ENCODE data around the gene KCNN4. TPM values are rescaled to one million over a fixed set of nuclear protein-coding genes. Genes with fewer than 3 reads are reported as not detected.

Gene KCNN4
- total and polyA plus RNA-seq, 2 of the 13 experiments (the other 11 are each of a cell fraction or from before 2014, with no cell fraction given): 0.13 to 0.25 TPM

- TF ChIP-seq ZNF124 (CRISPR knock-in tag; IDR thresholded peaks at IDR 0.05) (no peak), CEBPG (CRISPR knock-in tag; IDR thresholded peaks at IDR 0.05) (no peak), ZNF33B (CRISPR knock-in tag; IDR thresholded peaks at IDR 0.05) (no peak), ZNF800 (CRISPR knock-in tag; IDR thresholded peaks at IDR 0.05) (no peak), HOXA3 (CRISPR knock-in tag; IDR thresholded peaks at IDR 0.05) (no peak)
Measured at GRCh38 chr19:43720936-43721335, 59.8 kb downstream of the KCNN4 start (continued).

- H3K27ac ChIP-seq (ENCODE audit: extremely low read length, insufficient read depth, low read length): no peak overlapping the region
- no peaks in the 10 kb centered on the region for H3K36me3 ChIP-seq (replicated peaks in 1 of 2; ENCODE audit: control insufficient read depth in 1 of 2, insufficient read depth in 2 of 2, low read length in 2 of 2)
- no peak for DNase-seq (ENCODE audit: low spot score)
- H3K79me2 ChIP-seq (ENCODE audit: insufficient read depth, low read length): no peaks in the 10 kb centered on the region
- intact Hi-C loops (cut with micrococcal nuclease; ENCODE audit: unreplicated experiment) (no loop called here), in situ Hi-C loops (cut with HindIII; ENCODE audit: extremely low pct_ligation_motif_present, low pct_unique_long_range_greater_than_20kb) (no loop called here)
- no peak overlapping the region for H3K4me2 ChIP-seq (ENCODE audit: low read depth, low read length)
- ChIA-PET CTCF (ENCODE audit: low intra/inter-chr PET ratio, low total read pairs) (no interaction called here), POLR2A (no interaction called here)
- no peak for ATAC-seq
- H3K4me1 ChIP-seq (ENCODE audit: insufficient read depth, low read length): no peaks in the 10 kb centered on the region
- no peaks in the 10 kb centered on the region for H3K9me3 ChIP-seq (ENCODE audit: low read length)
- 7% methylated on average over 5 of the region's 5 CpGs for WGBS (ENCODE audit: low lambda C conversion rate)
- H3K27me3 ChIP-seq (ENCODE audit: control insufficient read depth in 1 of 2, insufficient read depth in 2 of 2, low read length in 2 of 2): peaks cover 3 to 5% of the 10 kb centered on the region in 2 experiments; a peak in 3 of 5 replicates
- no TSS peak for BruUV-seq (replicated peaks)
- FAIRE-seq: no peak
- H3K9ac ChIP-seq (ENCODE audit: insufficient read depth, low read depth, low read length): no peak overlapping the region
- no peak overlapping the region for H3K4me3 ChIP-seq (replicated peaks in 1 of 3; ENCODE audit: insufficient read depth in 1 of 3, low read depth in 2 of 3, low read length in 3 of 3)
- no peaks in the 10 kb centered on the region for H4K20me1 ChIP-seq (ENCODE audit: insufficient read depth, low read length)
- H2AFZ ChIP-seq (ENCODE audit: low read length): no peak overlapping the region
- TF ChIP-seq HIC2 (CRISPR knock-in tag; IDR thresholded peaks at IDR 0.05; ENCODE audit: low read depth) (no peak), ZNF550 (CRISPR knock-in tag; IDR thresholded peaks at IDR 0.05; ENCODE audit: borderline replicate concordance) (no peak), ZNF282 (IDR thresholded peaks at IDR 0.05; ENCODE audit: partially characterized antibody) (no peak), UBTF (CRISPR knock-in tag; IDR thresholded peaks at IDR 0.05) (no peak), NR2F6 (IDR thresholded peaks at IDR 0.05) (no peak), NR2F6 (CRISPR knock-in tag; IDR thresholded peaks at IDR 0.05) (no peak), ZNF780A (CRISPR knock-in tag; IDR thresholded peaks at IDR 0.05) (no peak), ZFAT (CRISPR knock-in tag; conservative IDR thresholded peaks at IDR 0.05) (no peak), ASH2L (IDR thresholded peaks at IDR 0.05; ENCODE audit: insufficient read length, low read depth, low read length) (no peak), FOXP4 (CRISPR knock-in tag; IDR thresholded peaks at IDR 0.05) (no peak), ETV5 (CRISPR knock-in tag; IDR thresholded peaks at IDR 0.05; ENCODE audit: borderline replicate concordance) (no peak), ZNF747 (CRISPR knock-in tag; IDR thresholded peaks at IDR 0.05; ENCODE audit: borderline replicate concordance) (no peak), RARA (CRISPR knock-in tag; IDR thresholded peaks at IDR 0.05) (no peak)
Measured at GRCh38 chr19:43719918-43720317, 60.9 kb downstream of the KCNN4 start.
